ENCODE results near the gene GOLGA2.

GOLGA2 gene

GRCh38 chr9:128276574-128277270, 915 bp upstream of the GOLGA2 start:
- peak overlapping the region; percentile 65 for H3K4me2 ChIP-seq (ENCODE audit: low read depth, low read length, poor library complexity, severe bottlenecking)
- H4K20me1 ChIP-seq (ENCODE audit: low read depth, low read length), result no peaks in the 10 kb centered on the region
- no peaks in the 10 kb centered on the region for H3K36me3 ChIP-seq (ENCODE audit: low read length)
- peaks cover 13% of the 10 kb centered on the region for H3K79me2 ChIP-seq (ENCODE audit: insufficient read depth, low read length)
- peak overlapping the region; percentile 85 for H3K4me3 ChIP-seq (ENCODE audit: insufficient read depth, low read length, poor library complexity, severe bottlenecking)
- H3K27me3 ChIP-seq (ENCODE audit: low read length), result no peaks in the 10 kb centered on the region
- H3K9me3 ChIP-seq (ENCODE audit: insufficient read depth, low read length), result no peaks in the 10 kb centered on the region
- H3K9me2 ChIP-seq (replicated peaks; ENCODE audit: insufficient read depth, low read length), result no peaks in the 10 kb centered on the region
- H3K9ac ChIP-seq (ENCODE audit: low read length), result peak overlapping the region; percentile 92
- peak overlapping the region; percentile 72 for H2AFZ ChIP-seq (ENCODE audit: low read depth, low read length, severe bottlenecking)
- H3F3A ChIP-seq (ENCODE audit: insufficient read depth), result no peaks in the 10 kb centered on the region
- H3K27ac ChIP-seq (ENCODE audit: low read depth, low read length), result no peak overlapping the region
- TF ChIP-seq EZH2phosphoT487 (conservative IDR thresholded peaks at IDR 0.05; ENCODE audit: low read length), result no peak
- no peak for TF ChIP-seq CTCF (IDR thresholded peaks at IDR 0.05; ENCODE audit: insufficient read depth, low read length, poor library complexity, severe bottlenecking)

- H3K27ac ChIP-seq (ENCODE audit: low read depth, low read length), result no peak within 1 kb of the TSS
- H3K79me2 ChIP-seq (ENCODE audit: insufficient read depth, low read length), result peaks cover 13% of the 10 kb centered on the region
- no peaks in the 10 kb centered on the region for H3K9me2 ChIP-seq (replicated peaks; ENCODE audit: insufficient read depth, low read length)
- no peaks in the 10 kb centered on the region for H3F3A ChIP-seq (ENCODE audit: insufficient read depth)
- H2AFZ ChIP-seq (ENCODE audit: low read depth, low read length, severe bottlenecking), result peak within 1 kb of the TSS; percentile 72
- no peaks in the 10 kb centered on the region for H3K27me3 ChIP-seq (ENCODE audit: low read length)
- H3K9me3 ChIP-seq (ENCODE audit: insufficient read depth, low read length), result no peaks in the 10 kb centered on the region
- no peaks in the 10 kb centered on the region for H4K20me1 ChIP-seq (ENCODE audit: low read depth, low read length)
- H3K4me2 ChIP-seq (ENCODE audit: low read depth, low read length, poor library complexity, severe bottlenecking), result peak within 1 kb of the TSS; percentile 74
- H3K36me3 ChIP-seq (ENCODE audit: low read length), result no peaks in the 10 kb centered on the region
- H3K9ac ChIP-seq (ENCODE audit: low read length), result peak within 1 kb of the TSS; percentile 92
- TF ChIP-seq EZH2phosphoT487 (conservative IDR thresholded peaks at IDR 0.05; ENCODE audit: low read length) (no peak), CTCF (IDR thresholded peaks at IDR 0.05; ENCODE audit: insufficient read depth, low read length, poor library complexity, severe bottlenecking) (no peak)
- H3K4me3 ChIP-seq (ENCODE audit: insufficient read depth, low read length, poor library complexity, severe bottlenecking), result peak within 1 kb of the TSS; percentile 85
Observed at GRCh38 chr9:128276008-128276573, 284 bp upstream of the GOLGA2 start, which contains the start of gene SWI5. Gene SWI5 (plus strand): TSS chr9:128276276.

GRCh38 chr9:128274245-128274644, 1.6 kb downstream of the GOLGA2 start:
- Histone ChIP-seq H3K27me3 (ENCODE audit: low read length) (no peaks in the 10 kb centered on the region), H4K20me1 (ENCODE audit: low read depth, low read length) (no peaks in the 10 kb centered on the region), H3K27ac (ENCODE audit: low read depth, low read length) (no peak overlapping the region), H3K79me2 (ENCODE audit: insufficient read depth, low read length) (peaks cover 13% of the 10 kb centered on the region), H3K9me3 (ENCODE audit: insufficient read depth, low read length) (no peaks in the 10 kb centered on the region), H3K9me2 (replicated peaks; ENCODE audit: insufficient read depth, low read length) (no peaks in the 10 kb centered on the region), H3F3A (ENCODE audit: insufficient read depth) (no peaks in the 10 kb centered on the region), H3K36me3 (ENCODE audit: low read length) (no peaks in the 10 kb centered on the region), H3K4me2 (ENCODE audit: low read depth, low read length, poor library complexity, severe bottlenecking) (peak overlapping the region; percentile 74), H3K4me3 (ENCODE audit: insufficient read depth, low read length, poor library complexity, severe bottlenecking) (no peak overlapping the region), H3K9ac (ENCODE audit: low read length) (peak overlapping the region; percentile 82), H2AFZ (ENCODE audit: low read depth, low read length, severe bottlenecking) (no peak overlapping the region)
- TF ChIP-seq EZH2phosphoT487 (conservative IDR thresholded peaks at IDR 0.05; ENCODE audit: low read length) (no peak), CTCF (IDR thresholded peaks at IDR 0.05; ENCODE audit: insufficient read depth, low read length, poor library complexity, severe bottlenecking) (no peak)

Data from SU-DHL-6 (cell line).